SU-DHL-6 (cell line): Measurements from ENCODE around the gene SLX4IP.

Source experiments
- EZH2phosphoT487 ChIP-seq: fragments of 200-600 bp; sonication (generic), shearing (Covaris generic); conservative IDR thresholded peaks from 2 replicates; pipeline ENCODE4 v1.6.1; 2018; ENCODE audit warnings: mild to moderate bottlenecking, antibody characterized with exemption, low read length, moderate library complexity, mixed read lengths
- TF ChIP-seq, protein P1 (sequence below): fragments of 200-600 bp; sonication (generic); IDR thresholded peaks from one replicate; pipeline ENCODE4 v1.5.1; 2017; ENCODE audit warnings: antibody characterized with exemption, mild to moderate bottlenecking, low read length, moderate library complexity; ENCODE audit not compliant: insufficient read depth, poor library complexity, severe bottlenecking

DNA sequence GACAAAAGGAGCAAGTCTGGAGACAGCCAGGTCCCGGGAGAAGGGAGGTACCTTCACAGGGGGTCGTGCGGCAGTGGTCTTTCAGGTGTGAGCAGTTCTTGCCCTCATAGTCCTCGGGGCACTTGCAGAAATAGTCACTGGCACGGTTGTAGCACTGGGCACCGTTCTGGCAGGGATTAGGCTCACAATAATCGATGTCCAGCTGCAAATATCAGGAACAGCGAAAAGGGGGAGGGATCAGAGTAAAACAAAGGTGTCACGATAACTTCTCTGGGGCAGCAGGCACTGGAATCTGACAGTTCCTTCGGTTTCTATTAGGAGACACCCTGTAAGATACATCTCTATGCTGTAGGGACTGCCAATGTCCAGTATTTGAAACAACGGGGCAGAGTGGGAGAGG is 212.8 kb downstream of the SLX4IP start:
- TF ChIP-seq, protein P1, sequence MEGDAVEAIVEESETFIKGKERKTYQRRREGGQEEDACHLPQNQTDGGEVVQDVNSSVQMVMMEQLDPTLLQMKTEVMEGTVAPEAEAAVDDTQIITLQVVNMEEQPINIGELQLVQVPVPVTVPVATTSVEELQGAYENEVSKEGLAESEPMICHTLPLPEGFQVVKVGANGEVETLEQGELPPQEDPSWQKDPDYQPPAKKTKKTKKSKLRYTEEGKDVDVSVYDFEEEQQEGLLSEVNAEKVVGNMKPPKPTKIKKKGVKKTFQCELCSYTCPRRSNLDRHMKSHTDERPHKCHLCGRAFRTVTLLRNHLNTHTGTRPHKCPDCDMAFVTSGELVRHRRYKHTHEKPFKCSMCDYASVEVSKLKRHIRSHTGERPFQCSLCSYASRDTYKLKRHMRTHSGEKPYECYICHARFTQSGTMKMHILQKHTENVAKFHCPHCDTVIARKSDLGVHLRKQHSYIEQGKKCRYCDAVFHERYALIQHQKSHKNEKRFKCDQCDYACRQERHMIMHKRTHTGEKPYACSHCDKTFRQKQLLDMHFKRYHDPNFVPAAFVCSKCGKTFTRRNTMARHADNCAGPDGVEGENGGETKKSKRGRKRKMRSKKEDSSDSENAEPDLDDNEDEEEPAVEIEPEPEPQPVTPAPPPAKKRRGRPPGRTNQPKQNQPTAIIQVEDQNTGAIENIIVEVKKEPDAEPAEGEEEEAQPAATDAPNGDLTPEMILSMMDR, result no peak
- no peak for TF ChIP-seq EZH2phosphoT487
